K562 (cell line): ENCODE results near the gene EPSTI1. TPM values are rescaled to one million over a fixed set of nuclear protein-coding genes. Genes with fewer than 3 reads are reported as not detected.

Source experiments
- ATAC-seq: fragments of 200-7000 bp; cut with Tn5 transposase; 3 replicates; pipeline ENCODE4 v1.9.1; 2020; ENCODE audit warnings: moderate library complexity
- BruUV-seq: library from RNA; stranded (reverse); fragments of 400-500 nt; replicated peaks from 2 replicates; lab custom pipeline; 2021; lab: Mats Ljungman, UMichigan
- CTCF ChIA-PET: fragments of 300-600 bp; formaldehyde crosslinking; extraction: SDS; loops from one replicate; lab custom pipeline; 2021; ENCODE audit warnings: low intra/inter-chr PET ratio; lab: Yijun Ruan, JAX
- POLR2A ChIA-PET: fragments of 300-600, 350-650 bp; sonication (Branson Sonifier 250); formaldehyde crosslinking; extraction: SDS; loops from one replicate; lab custom pipeline; 2021; ENCODE audit warnings: antibody characterized with exemption, inconsistent platforms; lab: Yijun Ruan, JAX
- DNase-seq, 4 experiments: peaks; one replicate each; pipeline versions ENCODE4 v3.0.0 to v3.0.0-alpha.2; 2011 to 2018; ENCODE audit warnings: low spot score in 3 of 4, mixed read lengths in 3 of 4; ENCODE audit errors: extremely low read depth in 1 of 4
- FAIRE-seq: peaks from 2 replicates; lab custom pipeline; 2011; peaks lifted over from hg19 to GRCh38; lab: Jason Lieb, UNC
- H2AFZ ChIP-seq: 2 replicates; pipeline ENCODE4 v1.6.0; 2011; ENCODE audit warnings: low read depth, low read length, control low read depth, inconsistent platforms
- H3K27ac ChIP-seq: fragments of 200-600 bp; 3 replicates; pipeline ENCODE4 v1.8.0; 2011; ENCODE audit warnings: low read depth, mild to moderate bottlenecking, control low read depth, inconsistent platforms, low read length, moderate library complexity, mixed read lengths; ENCODE audit errors: extremely low read depth
- H3K27me3 ChIP-seq, 2 experiments: fragments of 300-600 bp in 1 of 2; 2 replicates in 1 of 2; 3 replicates in 1 of 2; pipeline versions ENCODE4 v1.6.0 to v1.8.0; 2011; ENCODE audit warnings: inconsistent platforms in 2 of 2, low read length in 2 of 2, mild to moderate bottlenecking in 1 of 2, mixed read lengths in 1 of 2, moderate library complexity in 1 of 2; ENCODE audit not compliant: control insufficient read depth in 2 of 2, insufficient read depth in 2 of 2
- H3K36me3 ChIP-seq: fragments of 300-600 bp; 3 replicates; pipeline ENCODE4 v1.8.0; 2011; ENCODE audit warnings: mild to moderate bottlenecking, low read length, inconsistent platforms; ENCODE audit not compliant: control insufficient read depth, insufficient read depth
- H3K4me1 ChIP-seq, 2 experiments: fragments of 200-600 bp in 1 of 2; replicated peaks in 1 of 2; 2 replicates in 1 of 2; 3 replicates in 1 of 2; pipeline versions ENCODE4 v1.5.1 to v1.8.0; 2011; ENCODE audit warnings: inconsistent platforms in 2 of 2, low read length in 2 of 2, mild to moderate bottlenecking in 1 of 2, mixed read lengths in 1 of 2, moderate library complexity in 1 of 2; ENCODE audit not compliant: control insufficient read depth in 2 of 2, insufficient read depth in 2 of 2
- H3K4me2 ChIP-seq: 2 replicates; pipeline ENCODE4 v1.6.1; 2011; ENCODE audit warnings: low read length, control low read depth, inconsistent platforms, mixed read lengths; ENCODE audit not compliant: insufficient read depth
- H3K4me3 ChIP-seq: fragments of 200-600 bp; sonication (generic), shearing (Covaris generic); 2 replicates; pipeline ENCODE4 v1.5.1; 2016; ENCODE audit warnings: control low read depth, inconsistent platforms
- H3K79me2 ChIP-seq: fragments of 200-600 bp; 3 replicates; pipeline ENCODE4 v1.8.0; 2011; ENCODE audit warnings: low read length, inconsistent platforms; ENCODE audit not compliant: control insufficient read depth, insufficient read depth
- H3K9ac ChIP-seq, 2 experiments: 2 replicates each; pipeline versions ENCODE4 v1.6.0 to v1.6.1; 2011; ENCODE audit warnings: low read depth in 2 of 2, low read length in 2 of 2, control low read depth in 1 of 2, inconsistent platforms in 1 of 2, mild to moderate bottlenecking in 1 of 2, mixed read lengths in 1 of 2; ENCODE audit not compliant: insufficient read depth in 1 of 2
- H3K9me1 ChIP-seq: one replicate; pipeline ENCODE4 v1.6.0; 2011; ENCODE audit warnings: inconsistent platforms, mild to moderate bottlenecking, low read length, moderate library complexity; ENCODE audit not compliant: control insufficient read depth, insufficient read depth
- H3K9me3 ChIP-seq: replicated peaks from 2 replicates; pipeline ENCODE4 v1.5.1; 2011; ENCODE audit warnings: low read depth, low read length, inconsistent platforms; ENCODE audit not compliant: control insufficient read depth, insufficient read depth
- H4K20me1 ChIP-seq: replicated peaks from 2 replicates; pipeline ENCODE4 v1.6.1; 2011; ENCODE audit warnings: low read length, inconsistent platforms, mixed read lengths; ENCODE audit not compliant: control insufficient read depth, insufficient read depth
- ARNT ChIP-seq, 2 experiments: fragments of 450-650 bp; IDR thresholded peaks; 2 replicates each; pipeline ENCODE4 v1.6.1; 2016; ENCODE audit warnings: mild to moderate bottlenecking in 1 of 2
- CHD2 ChIP-seq: IDR thresholded peaks from 2 replicates; pipeline ENCODE4 v1.6.1; 2011; ENCODE audit warnings: low read depth, low read length
- ETS2 ChIP-seq: IDR thresholded peaks from 2 replicates; pipeline ENCODE4 v1.6.1; 2016; ENCODE audit warnings: borderline replicate concordance, missing genetic modification characterization, mild to moderate bottlenecking, moderate library complexity, missing compliant biosample characterization; ENCODE audit not compliant: poor library complexity, severe bottlenecking
- IRF2 ChIP-seq: sonication (generic); formaldehyde crosslinking; IDR thresholded peaks from 2 replicates; pipeline ENCODE4 v1.8.1; 2022; ENCODE audit warnings: mild to moderate bottlenecking, missing genetic modification reagents
- MCM5 ChIP-seq: fragments of 450-650 bp; IDR thresholded peaks from 2 replicates; pipeline ENCODE4 v1.6.1; 2016; ENCODE audit warnings: low read depth
- NELFE ChIP-seq: IDR thresholded peaks from 2 replicates; pipeline ENCODE4 v1.6.1; 2011; ENCODE audit warnings: mild to moderate bottlenecking; ENCODE audit not compliant: insufficient read depth, insufficient read length
- POLR2H ChIP-seq: IDR thresholded peaks from 2 replicates; pipeline ENCODE4 v1.6.1; 2016; ENCODE audit warnings: missing genetic modification characterization, low read depth, mild to moderate bottlenecking, control low read depth, missing compliant biosample characterization, moderate library complexity
- POU5F1 ChIP-seq: fragments of 150-350 bp; IDR thresholded peaks from 2 replicates; pipeline ENCODE4 v1.6.1; 2014; ENCODE audit warnings: borderline replicate concordance, low read length, low read depth, mild to moderate bottlenecking; ENCODE audit not compliant: partially characterized antibody
- RAD21 ChIP-seq, 2 experiments: fragments of 250-450 bp in 1 of 2; fragments of 450-650 bp in 1 of 2; sonication (Bioruptor Pico) in 1 of 2; formaldehyde crosslinking in 1 of 2; IDR thresholded peaks in 1 of 2; conservative IDR thresholded peaks in 1 of 2; 2 replicates each; pipeline versions ENCODE4 v1.4.0 to v1.8.0; 2020 to 2022; ENCODE audit warnings: mild to moderate bottlenecking in 2 of 2, moderate library complexity in 1 of 2
- SIN3B ChIP-seq: fragments of 450-650 bp; IDR thresholded peaks from 2 replicates; pipeline ENCODE4 v1.6.1; 2017; ENCODE audit warnings: low read depth, mild to moderate bottlenecking, moderate library complexity
- SMAD2 ChIP-seq: fragments of 150-350 bp; IDR thresholded peaks from 2 replicates; pipeline ENCODE4 v1.6.1; 2014; ENCODE audit warnings: low read depth, mild to moderate bottlenecking, low read length
- SRSF7 ChIP-seq: fragments of 200-400 bp; formaldehyde crosslinking; optimal IDR thresholded peaks from 2 replicates; pipeline ENCODE3; 2017; ENCODE audit warnings: mild to moderate bottlenecking, low read depth, low read length
- STAT5B ChIP-seq: fragments of 250-450 bp; sonication (Bioruptor Pico); IDR thresholded peaks from 2 replicates; pipeline ENCODE4 v1.8.0; 2021; ENCODE audit warnings: mild to moderate bottlenecking, inconsistent platforms
- WGBS: fragments of 100-300 bp; shearing (Covaris generic); methylation state at CpG from one replicate; pipeline ENCODE4 v1.1.6; 2016; ENCODE audit warnings: low coverage, mixed read lengths; ENCODE audit not compliant: insufficient coverage; ENCODE audit errors: missing lambda C conversion rate; 5-methylcytosine and 5-hydroxymethylcytosine counted together
- in situ Hi-C: fragments of 300-500 bp; cut with MboI; formaldehyde crosslinking; loops from 4 replicates; pipeline ENCODE4 v1.15.0; 2018; ENCODE audit warnings: inconsistent platforms, mixed read lengths
- intact Hi-C: fragments of 100-400 bp; cut with micrococcal nuclease; formaldehyde crosslinking; loops from 2 replicates; pipeline ENCODE4 v1.14.2; 2022
- polyA plus RNA-seq, 8 experiments: library from polyadenylated mRNA; depleted of rRNA in 4 of 8; stranded (reverse) in 5 of 8; unstranded in 3 of 8; fragments of >200 nt; fragmentation: Nextera tagmentation in 2 of 8; fragmentation: Illumina TruSeq in 1 of 8; extraction: Ambion mirVana in 2 of 8; extraction: Trizol in 1 of 8; gene quantifications; 2 replicates each; pipeline versions ENCODE4 v1.2.1 to v1.2.3, GENCODE V29; 2011 to 2014; ENCODE audit warnings: inconsistent platforms in 1 of 8, missing spikeins in 1 of 8
- total RNA-seq, 7 experiments: library from RNA; depleted of rRNA in 6 of 7; stranded (reverse); fragments of >200 nt in 6 of 7; fragmentation: Illumina TruSeq in 2 of 7; extraction: Trizol in 2 of 7; gene quantifications; 2 replicates each; pipeline versions ENCODE4 v1.2.1 to v1.2.3, GENCODE V29; 2011 to 2021; ENCODE audit warnings: low replicate concordance in 1 of 7
- TF ChIP-seq, protein P1 (sequence below): fragments of 250-450 bp; sonication (Bioruptor Pico); IDR thresholded peaks from 2 replicates; pipeline ENCODE4 v1.8.0; 2021; ENCODE audit warnings: moderate library complexity, mild to moderate bottlenecking, inconsistent platforms
- TF ChIP-seq, protein P2 (sequence below): IDR thresholded peaks from 3 replicates; pipeline ENCODE4 v1.6.1; 2011; ENCODE audit warnings: borderline replicate concordance, mild to moderate bottlenecking; ENCODE audit not compliant: insufficient read length, insufficient read depth
- TF ChIP-seq, protein P3 (sequence below): fragments of 250-450 bp; sonication (Bioruptor Pico); IDR thresholded peaks from 2 replicates; pipeline ENCODE4 v1.8.0; 2022; ENCODE audit warnings: inconsistent platforms, mild to moderate bottlenecking, moderate library complexity, borderline replicate concordance
- TF ChIP-seq, protein P4 (sequence below): fragments of 250-450 bp; sonication (Bioruptor Pico); IDR thresholded peaks from 2 replicates; pipeline ENCODE4 v1.8.0; 2022; ENCODE audit warnings: moderate library complexity, mild to moderate bottlenecking, inconsistent platforms

EPSTI1 gene
- total and polyA plus RNA-seq, 9 of the 15 experiments (the other 6 are each of a cell fraction or from before 2014, with no cell fraction given), result 0.18 to 1.0 TPM; not detected in 7

DNA sequence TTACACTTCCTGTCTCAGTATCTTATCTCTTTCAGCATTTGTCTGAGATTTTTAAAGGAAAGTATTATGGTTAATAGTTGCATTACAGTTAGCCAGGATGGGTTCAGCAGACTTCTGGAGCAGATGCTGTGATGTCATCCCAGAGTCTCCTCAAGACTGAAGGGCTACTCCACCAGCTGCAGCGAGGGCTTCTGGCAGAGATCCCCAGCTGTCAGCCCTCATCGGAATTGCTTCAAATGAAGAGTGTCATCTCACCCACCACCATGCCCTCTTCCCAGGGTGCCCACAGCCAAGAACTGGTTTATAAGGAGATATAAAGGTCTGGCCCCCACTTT lies 126.3 kb downstream of the EPSTI1 start:
- in situ Hi-C loops, result no loop called here
- ATAC-seq (no peak), FAIRE-seq (no peak), DNase-seq (no peak)
- ChIA-PET POLR2A (no interaction called here), CTCF (no interaction called here)
- Histone ChIP-seq H3K4me2 (no peak overlapping the region), H3K9me3 (no peaks in the 10 kb centered on the region), H3K4me3 (no peak overlapping the region), H3K9ac (no peak overlapping the region), H3K9me1 (no peaks in the 10 kb centered on the region), H4K20me1 (no peaks in the 10 kb centered on the region), H2AFZ (no peak overlapping the region), H3K27me3 (no peaks in the 10 kb centered on the region), H3K4me1 (no peaks in the 10 kb centered on the region), H3K27ac (no peak overlapping the region), H3K79me2 (no peaks in the 10 kb centered on the region), H3K36me3 (no peaks in the 10 kb centered on the region)
- WGBS, result 0% methylated on average over 2 of the region's 2 CpGs
- intact Hi-C loops, result no loop called here
- BruUV-seq, result no TSS peak
- TF ChIP-seq POU5F1 (no peak), RAD21 (CRISPR knock-in tag; conservative IDR thresholded peaks at IDR 0.05 in 1 of 2, IDR thresholded peaks at IDR 0.05 in 1 of 2) (no peak), MCM5 (no peak), ETS2 (tag) (no peak), IRF2 (no peak), POLR2H (tag) (no peak), STAT5B (CRISPR knock-in tag) (no peak), SIN3B (no peak), NELFE (no peak), SMAD2 (no peak), ARNT (IDR thresholded peaks at IDR 0.05) (no peak), CHD2 (no peak), SRSF7 (no peak)
- TF ChIP-seq, protein P1, sequence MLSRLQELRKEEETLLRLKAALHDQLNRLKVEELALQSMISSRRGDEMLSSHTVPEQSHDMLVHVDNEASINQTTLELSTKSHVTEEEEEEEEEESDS, result no peak
- TF ChIP-seq, protein P2, sequence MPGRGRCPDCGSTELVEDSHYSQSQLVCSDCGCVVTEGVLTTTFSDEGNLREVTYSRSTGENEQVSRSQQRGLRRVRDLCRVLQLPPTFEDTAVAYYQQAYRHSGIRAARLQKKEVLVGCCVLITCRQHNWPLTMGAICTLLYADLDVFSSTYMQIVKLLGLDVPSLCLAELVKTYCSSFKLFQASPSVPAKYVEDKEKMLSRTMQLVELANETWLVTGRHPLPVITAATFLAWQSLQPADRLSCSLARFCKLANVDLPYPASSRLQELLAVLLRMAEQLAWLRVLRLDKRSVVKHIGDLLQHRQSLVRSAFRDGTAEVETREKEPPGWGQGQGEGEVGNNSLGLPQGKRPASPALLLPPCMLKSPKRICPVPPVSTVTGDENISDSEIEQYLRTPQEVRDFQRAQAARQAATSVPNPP, result no peak
- TF ChIP-seq, protein P3, sequence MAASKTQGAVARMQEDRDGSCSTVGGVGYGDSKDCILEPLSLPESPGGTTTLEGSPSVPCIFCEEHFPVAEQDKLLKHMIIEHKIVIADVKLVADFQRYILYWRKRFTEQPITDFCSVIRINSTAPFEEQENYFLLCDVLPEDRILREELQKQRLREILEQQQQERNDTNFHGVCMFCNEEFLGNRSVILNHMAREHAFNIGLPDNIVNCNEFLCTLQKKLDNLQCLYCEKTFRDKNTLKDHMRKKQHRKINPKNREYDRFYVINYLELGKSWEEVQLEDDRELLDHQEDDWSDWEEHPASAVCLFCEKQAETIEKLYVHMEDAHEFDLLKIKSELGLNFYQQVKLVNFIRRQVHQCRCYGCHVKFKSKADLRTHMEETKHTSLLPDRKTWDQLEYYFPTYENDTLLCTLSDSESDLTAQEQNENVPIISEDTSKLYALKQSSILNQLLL (CRISPR knock-in tag), result no peak
- TF ChIP-seq, protein P4, sequence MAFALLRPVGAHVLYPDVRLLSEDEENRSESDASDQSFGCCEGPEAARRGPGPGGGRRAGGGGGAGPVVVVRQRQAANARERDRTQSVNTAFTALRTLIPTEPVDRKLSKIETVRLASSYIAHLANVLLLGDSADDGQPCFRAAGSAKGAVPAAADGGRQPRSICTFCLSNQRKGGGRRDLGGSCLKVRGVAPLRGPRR, result no peak
